ENCODE results near the gene KRTAP10-5.

Gene KRTAP10-5

GRCh38 chr21:44529503-44530125, 50.8 kb downstream of the KRTAP10-5 start:
- ATAC-seq = no peak; the same call in 2 of the 3 replicates
- no peak for TF ChIP-seq ESRRG (CRISPR knock-in tag; IDR thresholded peaks at IDR 0.05)
- TF ChIP-seq CSDC2 (CRISPR knock-in tag; IDR thresholded peaks at IDR 0.05) = no peak
- no peak for TF ChIP-seq ZNF70 (CRISPR knock-in tag; IDR thresholded peaks at IDR 0.05)
- no peak for TF ChIP-seq RARB (CRISPR knock-in tag; IDR thresholded peaks at IDR 0.05)
- TF ChIP-seq ARNTL (CRISPR knock-in tag; IDR thresholded peaks at IDR 0.05; ENCODE audit: borderline replicate concordance, low read depth) = no peak
- no peak for TF ChIP-seq POU6F1 (CRISPR knock-in tag; IDR thresholded peaks at IDR 0.05; ENCODE audit: borderline replicate concordance, low read depth)
- no peak for TF ChIP-seq PATZ1 (CRISPR knock-in tag; IDR thresholded peaks at IDR 0.05; ENCODE audit: borderline replicate concordance)
- TF ChIP-seq ZFP3 (CRISPR knock-in tag; IDR thresholded peaks at IDR 0.05) = no peak
- no peak for TF ChIP-seq PPARA (CRISPR knock-in tag; IDR thresholded peaks at IDR 0.05; ENCODE audit: borderline replicate concordance)
- no peak for TF ChIP-seq ISL1 (CRISPR knock-in tag; IDR thresholded peaks at IDR 0.05)
- TF ChIP-seq, protein P1, sequence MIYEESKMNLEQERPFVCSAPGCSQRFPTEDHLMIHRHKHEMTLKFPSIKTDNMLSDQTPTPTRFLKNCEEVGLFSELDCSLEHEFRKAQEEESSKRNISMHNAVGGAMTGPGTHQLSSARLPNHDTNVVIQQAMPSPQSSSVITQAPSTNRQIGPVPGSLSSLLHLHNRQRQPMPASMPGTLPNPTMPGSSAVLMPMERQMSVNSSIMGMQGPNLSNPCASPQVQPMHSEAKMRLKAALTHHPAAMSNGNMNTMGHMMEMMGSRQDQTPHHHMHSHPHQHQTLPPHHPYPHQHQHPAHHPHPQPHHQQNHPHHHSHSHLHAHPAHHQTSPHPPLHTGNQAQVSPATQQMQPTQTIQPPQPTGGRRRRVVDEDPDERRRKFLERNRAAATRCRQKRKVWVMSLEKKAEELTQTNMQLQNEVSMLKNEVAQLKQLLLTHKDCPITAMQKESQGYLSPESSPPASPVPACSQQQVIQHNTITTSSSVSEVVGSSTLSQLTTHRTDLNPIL (CRISPR knock-in tag; IDR thresholded peaks at IDR 0.05; ENCODE audit: low read depth) = no peak
- no peak for TF ChIP-seq GLIS3 (CRISPR knock-in tag; IDR thresholded peaks at IDR 0.05)
- TF ChIP-seq TOX (CRISPR knock-in tag; IDR thresholded peaks at IDR 0.05; ENCODE audit: borderline replicate concordance) = no peak
